ENCODE measurements around the gene ERICH6B.

ERICH6B gene

GRCh38 chr13:45540864-45541263, 74.7 kb downstream of the ERICH6B start:
- DNase-seq, result no peak

GRCh38 chr13:45540195-45540594, 75.3 kb downstream of the ERICH6B start:
- DNase-seq, result no peak

- DNase-seq, result no peak
Measured at GRCh38 chr13:45538382-45538781, 77.2 kb downstream of the ERICH6B start.

GRCh38 chr13:45537516-45537915, 78.0 kb downstream of the ERICH6B start:
- DNase-seq, result no peak

- DNase-seq, result no peak
Measured at GRCh38 chr13:45536224-45536623, 79.3 kb downstream of the ERICH6B start.

GRCh38 chr13:45534604-45535003, 80.9 kb downstream of the ERICH6B start:
- DNase-seq, result no peak

- DNase-seq, result no peak
Measured at GRCh38 chr13:45529758-45530157, 85.8 kb downstream of the ERICH6B start.

- no peak for DNase-seq
Measured at GRCh38 chr13:45527699-45528462, 87.7 kb downstream of the ERICH6B start.

GRCh38 chr13:45522571-45522970, 93.0 kb downstream of the ERICH6B start:
- no peak for DNase-seq

- no peak for DNase-seq
Measured at GRCh38 chr13:45521297-45521696, 94.2 kb downstream of the ERICH6B start.

- DNase-seq, result no peak
Measured at GRCh38 chr13:45519493-45519892, 96.0 kb downstream of the ERICH6B start.

GRCh38 chr13:45518525-45519245, 96.9 kb downstream of the ERICH6B start:
- no peak for DNase-seq

GRCh38 chr13:45516757-45517156, 98.8 kb downstream of the ERICH6B start:
- DNase-seq, result no peak

GRCh38 chr13:45512098-45512496, 103.4 kb downstream of the ERICH6B start:
- DNase-seq, result no peak

- DNase-seq, result peak; percentile 8
Measured at GRCh38 chr13:45511310-45512097, 104.0 kb downstream of the ERICH6B start.

- no peak for DNase-seq
Measured at GRCh38 chr13:45510672-45511071, 104.9 kb downstream of the ERICH6B start.

- no peak for DNase-seq
Measured at GRCh38 chr13:45508776-45509175, 106.8 kb downstream of the ERICH6B start.

GRCh38 chr13:45506811-45507210, 108.7 kb downstream of the ERICH6B start:
- no peak for DNase-seq

GRCh38 chr13:45503658-45504057, 111.9 kb downstream of the ERICH6B start:
- no peak for DNase-seq

GRCh38 chr13:45501175-45501526, 114.4 kb downstream of the ERICH6B start:
- no peak for DNase-seq

- DNase-seq, result no peak
Measured at GRCh38 chr13:45500492-45501174, 114.9 kb downstream of the ERICH6B start.

GRCh38 chr13:45496942-45497341, 118.6 kb downstream of the ERICH6B start:
- DNase-seq, result no peak

- DNase-seq, result no peak
Measured at GRCh38 chr13:45492538-45492937, 123.0 kb downstream of the ERICH6B start.
